Nucleus accumbens (tissue), 56 donors: ENCODE results near the gene AGBL4.
A peak's percentile ranks its signal among the peaks of the same experiment; 100 is the strongest.
"Not testable (repeated sequence)": the region's sequence is repeated elsewhere in the genome, so short reads cannot be mapped to it uniquely, and the experiment has no call there.

Experiments used
- DNase-seq, 56 donors: peaks; one replicate each; lab custom pipeline; 2025; lab: John Stamatoyannopoulos, UW

The AGBL4 gene

GRCh38 chr1:48527051-48527450 lies 1496.7 kb downstream of the AGBL4 start:
- no peak for DNase-seq

GRCh38 chr1:48526008-48526710 lies 1497.6 kb downstream of the AGBL4 start:
- DNase-seq: peak in 50 of 56 donors; percentile 4 to 78 (median 42)

GRCh38 chr1:48524892-48525467 lies 1498.8 kb downstream of the AGBL4 start:
- peak in 22 of 56 donors; percentile 1 to 33 (median 8) for DNase-seq

- DNase-seq: no peak
Observed at GRCh38 chr1:48523558-48523957, 1500.2 kb downstream of the AGBL4 start.

- not testable (repeated sequence) for DNase-seq
Observed at GRCh38 chr1:48519896-48520295, 1503.9 kb downstream of the AGBL4 start.

- no peak for DNase-seq
Observed at GRCh38 chr1:48506870-48507269, 1516.9 kb downstream of the AGBL4 start.

GRCh38 chr1:48500541-48501450 lies 1523.0 kb downstream of the AGBL4 start:
- no peak for DNase-seq

- no peak for DNase-seq
Observed at GRCh38 chr1:48499211-48499735, 1524.5 kb downstream of the AGBL4 start.

GRCh38 chr1:48498096-48498791 lies 1525.5 kb downstream of the AGBL4 start:
- peak in 54 of 56 donors; percentile 4 to 91 (median 68) for DNase-seq

GRCh38 chr1:48495911-48496310 lies 1527.8 kb downstream of the AGBL4 start:
- no peak for DNase-seq

GRCh38 chr1:48495166-48495565 lies 1528.6 kb downstream of the AGBL4 start:
- DNase-seq: peak in 1 of 56 donors; percentile 9

- DNase-seq: peak in 50 of 56 donors; percentile 21 to 86 (median 66)
Observed at GRCh38 chr1:48493970-48494769, 1529.6 kb downstream of the AGBL4 start.

- DNase-seq: no peak
Observed at GRCh38 chr1:48493041-48493440, 1530.7 kb downstream of the AGBL4 start.

GRCh38 chr1:48492392-48492791 lies 1531.4 kb downstream of the AGBL4 start:
- peak in 2 of 56 donors; percentile 9 to 18 for DNase-seq

- DNase-seq: no peak
Observed at GRCh38 chr1:48488721-48489120, 1535.0 kb downstream of the AGBL4 start.
